Fibroblast of mammary gland (primary cell): ENCODE measurements around the gene BEX3.
A peak's percentile ranks its signal among the peaks of the same experiment; 100 is the strongest.
"Not testable (repeated sequence)": the region's sequence is repeated elsewhere in the genome, so short reads cannot be mapped to it uniquely, and the experiment has no call there.

Experiments
- DNase-seq: peaks from one replicate; pipeline ENCODE4 v3.0.0-alpha.2; 2010; ENCODE audit warnings: low read depth
- H3K4me3 ChIP-seq: 2 replicates; pipeline ENCODE4 v1.5.1; 2011; ENCODE audit warnings: low read depth, mild to moderate bottlenecking, low read length, moderate library complexity; ENCODE audit not compliant: control insufficient read depth
- TF ChIP-seq, protein P1 (sequence below): conservative IDR thresholded peaks from 2 replicates; pipeline ENCODE4 v1.5.1; 2011; ENCODE audit warnings: low read depth, low read length, inconsistent platforms; ENCODE audit not compliant: control insufficient read depth, insufficient read depth

Gene BEX3

DNA sequence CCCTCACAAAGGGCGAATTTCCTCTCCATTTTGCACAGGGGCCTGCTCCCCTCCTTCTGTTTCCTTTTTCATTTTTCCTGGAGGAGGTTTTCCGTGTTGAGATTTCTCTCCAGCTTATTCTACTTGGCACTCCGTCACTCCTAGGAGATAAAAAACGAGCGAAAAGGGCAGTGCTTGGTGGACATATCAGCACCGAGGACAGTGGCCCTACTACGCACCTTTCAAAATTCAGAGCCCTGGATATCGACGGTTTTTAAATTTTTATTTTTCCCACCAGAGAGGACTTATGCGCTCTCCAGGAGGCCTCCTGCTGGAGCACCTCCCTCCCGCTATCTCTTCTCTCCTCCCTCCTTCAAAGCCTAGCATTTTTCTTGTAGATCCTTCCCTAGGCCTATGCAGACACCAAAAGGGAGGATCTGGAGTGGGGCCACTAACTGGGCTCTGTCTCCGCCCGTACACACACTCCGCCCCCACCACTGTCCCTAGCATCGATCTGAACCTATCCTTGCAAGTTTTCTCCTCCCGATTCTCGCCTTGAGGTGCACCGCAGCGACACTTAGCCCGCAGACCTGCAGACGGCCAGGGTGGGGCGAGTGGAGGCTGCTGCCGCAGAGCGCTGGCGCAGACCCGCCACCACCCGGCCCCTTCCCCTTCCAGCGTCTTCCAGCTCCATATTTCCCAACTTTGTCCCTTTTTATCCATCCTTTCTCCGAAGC lies 28.5 kb upstream of the BEX3 start:
- TF ChIP-seq, protein P1, sequence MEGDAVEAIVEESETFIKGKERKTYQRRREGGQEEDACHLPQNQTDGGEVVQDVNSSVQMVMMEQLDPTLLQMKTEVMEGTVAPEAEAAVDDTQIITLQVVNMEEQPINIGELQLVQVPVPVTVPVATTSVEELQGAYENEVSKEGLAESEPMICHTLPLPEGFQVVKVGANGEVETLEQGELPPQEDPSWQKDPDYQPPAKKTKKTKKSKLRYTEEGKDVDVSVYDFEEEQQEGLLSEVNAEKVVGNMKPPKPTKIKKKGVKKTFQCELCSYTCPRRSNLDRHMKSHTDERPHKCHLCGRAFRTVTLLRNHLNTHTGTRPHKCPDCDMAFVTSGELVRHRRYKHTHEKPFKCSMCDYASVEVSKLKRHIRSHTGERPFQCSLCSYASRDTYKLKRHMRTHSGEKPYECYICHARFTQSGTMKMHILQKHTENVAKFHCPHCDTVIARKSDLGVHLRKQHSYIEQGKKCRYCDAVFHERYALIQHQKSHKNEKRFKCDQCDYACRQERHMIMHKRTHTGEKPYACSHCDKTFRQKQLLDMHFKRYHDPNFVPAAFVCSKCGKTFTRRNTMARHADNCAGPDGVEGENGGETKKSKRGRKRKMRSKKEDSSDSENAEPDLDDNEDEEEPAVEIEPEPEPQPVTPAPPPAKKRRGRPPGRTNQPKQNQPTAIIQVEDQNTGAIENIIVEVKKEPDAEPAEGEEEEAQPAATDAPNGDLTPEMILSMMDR = no peak
- H3K4me3 ChIP-seq = no peak overlapping the region
- no peak for DNase-seq

DNA sequence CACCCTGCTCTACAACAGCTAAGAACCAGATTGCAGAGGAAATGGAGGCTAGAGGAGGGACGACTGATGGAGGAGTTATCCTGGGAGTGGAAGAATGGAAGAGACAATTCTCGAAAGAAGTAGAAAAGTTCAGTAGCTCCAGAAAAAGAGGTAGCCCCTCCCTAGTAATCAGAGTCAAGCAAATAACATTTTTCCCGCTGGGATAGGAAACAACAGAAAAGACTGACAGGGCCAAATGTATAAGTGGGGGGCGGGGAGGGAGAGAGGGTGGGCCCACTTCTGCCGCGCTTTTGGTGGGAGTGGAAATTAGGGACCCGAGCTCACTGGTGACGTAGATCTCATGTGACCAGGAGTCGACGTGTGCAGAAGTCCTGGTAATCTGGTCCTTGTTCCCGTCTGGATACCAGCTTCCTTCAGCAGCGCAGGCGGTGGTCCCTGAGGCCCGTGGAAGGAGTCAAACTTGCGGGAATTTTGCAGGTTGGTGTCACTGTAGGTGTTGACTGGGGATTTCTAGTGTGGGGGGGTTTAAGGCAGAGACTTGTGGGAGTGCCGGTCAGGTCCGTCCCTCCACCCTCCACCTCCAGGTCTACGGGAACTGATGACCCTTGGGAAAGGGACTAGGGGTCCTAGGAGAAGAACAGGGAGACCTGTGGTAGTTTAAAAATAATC lies 20.1 kb upstream of the BEX3 start, which contains the start of gene TCEAL9:
TSS of gene TCEAL9 (plus strand) at position 377 of the 669 bp plus-strand sequence. CDS start 1,179 bp downstream, outside the sequence.
- peak within 1 kb of the TSS; percentile 80 for H3K4me3 ChIP-seq
- peak; percentile 85 for DNase-seq
- TF ChIP-seq, protein P1 = no peak

DNA sequence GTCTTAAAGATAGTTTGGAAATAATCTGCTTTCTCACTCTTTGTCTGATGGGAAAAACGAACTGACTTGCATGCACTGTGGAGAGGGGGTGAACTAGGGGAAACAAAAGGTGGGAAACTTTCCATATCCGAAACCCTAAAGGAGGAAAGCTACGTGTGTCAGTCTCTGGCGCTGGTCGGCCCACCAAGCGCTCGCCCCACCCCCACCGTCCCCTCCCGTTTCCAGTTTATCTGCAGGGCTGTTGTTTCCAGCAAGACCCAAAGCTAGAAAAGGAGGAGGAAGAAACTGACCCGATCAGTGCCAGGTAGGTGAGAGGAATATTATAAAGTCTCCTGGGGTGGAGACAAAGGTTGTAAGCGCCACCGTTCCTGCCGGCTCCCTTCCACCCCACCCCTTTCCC lies 19.5 kb upstream of the BEX3 start:
- peak overlapping the region; percentile 80 for H3K4me3 ChIP-seq
- TF ChIP-seq, protein P1 = no peak
- DNase-seq = no peak

DNA sequence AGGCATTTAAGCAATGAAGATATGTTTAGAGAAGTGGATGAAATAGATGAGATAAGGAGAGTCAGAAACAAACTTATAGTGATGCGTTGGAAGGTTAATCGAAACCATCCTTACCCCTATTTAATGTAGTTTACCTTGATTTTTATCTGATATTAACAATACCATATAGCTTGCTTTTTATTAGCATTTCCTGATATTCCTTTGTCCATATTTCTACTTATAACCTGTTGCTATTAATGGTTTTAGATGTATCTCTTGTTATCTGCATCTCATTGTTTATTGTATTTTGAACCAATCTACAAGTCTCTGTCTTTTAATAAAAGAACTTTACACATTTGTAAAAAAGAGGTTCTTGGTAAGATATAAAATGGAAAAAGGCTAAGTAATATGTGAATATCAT lies 18.5 kb upstream of the BEX3 start:
- no peak for DNase-seq
- TF ChIP-seq, protein P1 = no peak
- peak overlapping the region; percentile 80 for H3K4me3 ChIP-seq

DNA sequence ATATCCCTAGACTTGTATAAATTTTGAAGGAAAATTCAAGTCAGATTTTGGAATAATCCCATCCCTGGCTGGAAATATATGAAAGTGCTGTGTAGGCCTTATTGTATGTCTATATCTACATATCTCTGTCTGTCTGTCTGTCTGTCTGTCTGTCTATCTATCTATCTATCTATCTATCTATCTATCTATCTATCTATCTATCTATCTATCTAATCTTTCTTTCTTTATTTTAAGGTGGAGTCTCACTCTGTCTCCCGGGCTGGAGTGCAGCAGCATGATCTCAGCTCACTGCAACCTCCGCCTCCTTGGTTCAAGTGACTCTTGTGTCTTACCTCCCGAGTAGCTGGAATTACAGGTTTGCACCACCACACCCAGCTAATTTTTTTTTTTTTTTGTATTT lies 16.7 kb upstream of the BEX3 start:
- not testable (repeated sequence) for H3K4me3 ChIP-seq, DNase-seq

DNA sequence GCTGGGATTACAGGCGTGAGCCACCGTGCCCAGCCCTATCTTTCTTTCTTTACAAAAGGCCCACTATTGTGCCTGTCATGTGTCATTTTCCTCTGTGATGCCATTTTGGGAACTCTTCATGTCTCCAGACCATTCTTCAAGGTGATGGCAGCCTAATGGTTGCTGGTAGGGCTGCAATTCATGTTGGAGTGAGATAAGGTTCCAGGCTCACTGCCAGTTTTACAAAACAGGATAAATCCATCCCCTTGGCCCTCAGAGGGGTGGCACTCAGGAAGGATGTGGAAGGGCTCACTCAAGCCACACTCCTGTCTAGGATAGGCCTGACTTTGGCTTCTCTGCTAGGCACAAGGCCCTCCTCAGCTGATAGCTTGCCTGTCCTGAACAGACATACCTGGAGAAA lies 16.2 kb upstream of the BEX3 start:
- H3K4me3 ChIP-seq = no peak overlapping the region
- TF ChIP-seq, protein P1 = no peak
- DNase-seq = no peak

DNA sequence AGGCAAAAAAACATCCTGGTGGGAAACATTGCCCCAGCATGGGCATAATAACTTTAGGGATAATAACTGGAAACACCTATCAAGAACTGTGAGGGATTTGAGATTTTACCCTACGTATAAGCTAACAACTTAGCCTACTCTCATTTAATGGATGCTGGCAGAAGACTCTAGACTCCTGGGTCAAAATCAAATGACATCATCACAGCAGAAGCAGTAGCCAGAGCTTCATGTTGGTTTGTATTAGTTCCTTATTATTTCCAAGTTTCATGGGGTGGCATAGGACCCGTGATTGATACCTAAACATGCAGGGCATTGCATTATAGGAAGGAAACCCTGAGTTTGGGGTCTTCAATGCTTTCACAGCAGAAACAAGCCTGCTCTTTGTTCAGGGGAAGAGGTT lies 15.4 kb upstream of the BEX3 start:
- TF ChIP-seq, protein P1 = no peak

More for the DNA sequence above, 15.4 kb upstream of the BEX3 start:
- H3K4me3 ChIP-seq = no peak overlapping the region
- no peak for DNase-seq
